ENCODE measurements around the gene TGFBR3.
A peak's percentile ranks its signal among the peaks of the same experiment; 100 is the strongest.

Gene TGFBR3

GRCh38 chr1:91781901-91782622 is 103.9 kb downstream of the TGFBR3 start:
- Histone ChIP-seq H3K18ac (ENCODE audit: low read length) (no peak overlapping the region), H3K27ac (ENCODE audit: low read depth, low read length) (no peak overlapping the region), H4K12ac (ENCODE audit: low read depth, low read length) (no peak overlapping the region)

GRCh38 chr1:91781371-91781825 is 104.6 kb downstream of the TGFBR3 start:
- Histone ChIP-seq H3K27me3 (ENCODE audit: insufficient read depth, low read length) (no peaks in the 10 kb centered on the region), H3K4me1 (ENCODE audit: control insufficient read depth in 1 of 2, insufficient read depth in 2 of 2, low read length in 2 of 2) (no peaks in the 10 kb centered on the region), H3K4me2 (ENCODE audit: low read length) (no peak overlapping the region), H3K4ac (ENCODE audit: low read depth, low read length) (no peak overlapping the region), H3K14ac (ENCODE audit: low read length) (no peak overlapping the region), H3K27ac (ENCODE audit: low read depth, low read length) (no peak overlapping the region), H2BK12ac (ENCODE audit: low read length) (no peak overlapping the region), H2BK5ac (ENCODE audit: low read depth, low read length, poor library complexity) (no peak overlapping the region), H3K23ac (ENCODE audit: low read length) (no peak overlapping the region), H2AFZ (ENCODE audit: insufficient read depth, low read length, poor library complexity) (no peak overlapping the region), H3K36me3 (ENCODE audit: control insufficient read depth in 1 of 2, insufficient read depth in 2 of 2, low read length in 2 of 2) (no peaks in the 10 kb centered on the region), H3K79me1 (ENCODE audit: low read length) (no peaks in the 10 kb centered on the region), H4K12ac (ENCODE audit: low read depth, low read length) (no peak overlapping the region), H3K9me3 (ENCODE audit: insufficient read depth, low read depth, low read length) (no peaks in the 10 kb centered on the region), H2BK120ac (ENCODE audit: insufficient read depth, low read length, poor library complexity) (no peak overlapping the region), H3K9ac (ENCODE audit: low read length) (no peak overlapping the region), H2AK5ac (ENCODE audit: low read length) (no peak overlapping the region), H3K18ac (ENCODE audit: low read length) (no peak overlapping the region), H3K79me2 (ENCODE audit: control insufficient read depth, insufficient read depth, low read length, poor library complexity) (no peaks in the 10 kb centered on the region), H4K8ac (ENCODE audit: low read depth, low read length) (no peak overlapping the region), H3K4me3 (ENCODE audit: low read depth, low read length) (no peak overlapping the region), H4K91ac (ENCODE audit: low read depth, low read length) (no peak overlapping the region)
- no CpG with 5 or more reads among the region's 4 CpGs for WGBS (ENCODE audit: extremely low coverage, insufficient coverage, insufficient read length)
- peak in 1 of 2 donors; percentile 29 for DNase-seq

More at GRCh38 chr1:91781901-91782622, 103.9 kb downstream of the TGFBR3 start:
- Histone ChIP-seq H3K14ac (ENCODE audit: low read length) (no peak overlapping the region), H4K8ac (ENCODE audit: low read depth, low read length) (no peak overlapping the region), H2AK5ac (ENCODE audit: low read length) (no peak overlapping the region), H2BK120ac (ENCODE audit: insufficient read depth, low read length, poor library complexity) (no peak overlapping the region), H3K79me1 (ENCODE audit: low read length) (no peaks in the 10 kb centered on the region), H3K4me1 (ENCODE audit: control insufficient read depth in 1 of 2, insufficient read depth in 2 of 2, low read length in 2 of 2) (no peaks in the 10 kb centered on the region), H2AFZ (ENCODE audit: insufficient read depth, low read length, poor library complexity) (no peak overlapping the region), H3K9me3 (ENCODE audit: insufficient read depth, low read depth, low read length) (no peaks in the 10 kb centered on the region), H3K36me3 (ENCODE audit: control insufficient read depth in 1 of 2, insufficient read depth in 2 of 2, low read length in 2 of 2) (no peaks in the 10 kb centered on the region), H3K79me2 (ENCODE audit: control insufficient read depth, insufficient read depth, low read length, poor library complexity) (no peaks in the 10 kb centered on the region), H3K4me2 (ENCODE audit: low read length) (no peak overlapping the region), H3K23ac (ENCODE audit: low read length) (no peak overlapping the region), H3K27me3 (ENCODE audit: insufficient read depth, low read length) (no peaks in the 10 kb centered on the region), H4K91ac (ENCODE audit: low read depth, low read length) (no peak overlapping the region), H3K4me3 (ENCODE audit: low read depth, low read length) (no peak overlapping the region), H2BK5ac (ENCODE audit: low read depth, low read length, poor library complexity) (no peak overlapping the region), H3K9ac (ENCODE audit: low read length) (no peak overlapping the region), H3K4ac (ENCODE audit: low read depth, low read length) (no peak overlapping the region), H2BK12ac (ENCODE audit: low read length) (no peak overlapping the region)
- no peak for DNase-seq
- no CpG with 5 or more reads among the region's 10 CpGs for WGBS (ENCODE audit: extremely low coverage, insufficient coverage, insufficient read length)

- no peak overlapping the region for H3K23ac ChIP-seq (ENCODE audit: low read length)
- no peak overlapping the region for H2AFZ ChIP-seq (ENCODE audit: insufficient read depth, low read length, poor library complexity)
- H4K8ac ChIP-seq (ENCODE audit: low read depth, low read length) = no peak overlapping the region
- H3K4ac ChIP-seq (ENCODE audit: low read depth, low read length) = no peak overlapping the region
- H2AK5ac ChIP-seq (ENCODE audit: low read length) = no peak overlapping the region
- no peaks in the 10 kb centered on the region for H3K9me3 ChIP-seq (ENCODE audit: insufficient read depth, low read depth, low read length)
- no peak overlapping the region for H3K4me3 ChIP-seq (ENCODE audit: low read depth, low read length)
- no peak overlapping the region for H3K14ac ChIP-seq (ENCODE audit: low read length)
- no peak overlapping the region for H2BK12ac ChIP-seq (ENCODE audit: low read length)
- H3K79me2 ChIP-seq (ENCODE audit: control insufficient read depth, insufficient read depth, low read length, poor library complexity) = no peaks in the 10 kb centered on the region
- no peaks in the 10 kb centered on the region for H3K4me1 ChIP-seq (ENCODE audit: control insufficient read depth in 1 of 2, insufficient read depth in 2 of 2, low read length in 2 of 2)
- DNase-seq = no peak
- H3K36me3 ChIP-seq (ENCODE audit: control insufficient read depth in 1 of 2, insufficient read depth in 2 of 2, low read length in 2 of 2) = no peaks in the 10 kb centered on the region
- no peaks in the 10 kb centered on the region for H3K79me1 ChIP-seq (ENCODE audit: low read length)
- no peak overlapping the region for H4K91ac ChIP-seq (ENCODE audit: low read depth, low read length)
- H2BK5ac ChIP-seq (ENCODE audit: low read depth, low read length, poor library complexity) = no peak overlapping the region
- H4K12ac ChIP-seq (ENCODE audit: low read depth, low read length) = no peak overlapping the region
- no peak overlapping the region for H3K4me2 ChIP-seq (ENCODE audit: low read length)
- no peak overlapping the region for H3K9ac ChIP-seq (ENCODE audit: low read length)
- H2BK120ac ChIP-seq (ENCODE audit: insufficient read depth, low read length, poor library complexity) = no peak overlapping the region
- WGBS (ENCODE audit: extremely low coverage, insufficient coverage, insufficient read length) = no CpG with 5 or more reads among the region's 2 CpGs
- H3K27me3 ChIP-seq (ENCODE audit: insufficient read depth, low read length) = no peaks in the 10 kb centered on the region
- H3K27ac ChIP-seq (ENCODE audit: low read depth, low read length) = no peak overlapping the region
- no peak overlapping the region for H3K18ac ChIP-seq (ENCODE audit: low read length)
Measured at GRCh38 chr1:91779548-91780021, 106.4 kb downstream of the TGFBR3 start.

DNA sequence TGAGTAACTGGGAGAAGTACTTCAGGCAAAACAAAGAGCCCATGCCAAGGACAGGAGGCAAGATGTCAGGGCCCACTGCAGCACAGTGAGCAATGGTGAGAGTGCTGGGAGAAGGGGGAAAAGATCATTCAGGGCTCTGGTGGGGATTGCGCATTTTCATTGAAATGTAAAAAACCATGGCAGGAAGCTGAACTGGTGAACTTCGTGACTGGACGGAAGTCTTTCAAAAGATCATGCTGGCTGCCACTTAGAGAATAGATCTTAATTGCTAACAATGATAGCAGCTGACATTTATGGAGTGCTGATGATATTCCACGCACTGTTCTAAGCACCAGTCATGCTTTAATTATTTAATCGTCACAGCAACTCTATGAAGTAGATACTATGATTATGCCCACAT is 107.0 kb downstream of the TGFBR3 start:
- Histone ChIP-seq H3K79me1 (ENCODE audit: low read length) (no peaks in the 10 kb centered on the region), H2AFZ (ENCODE audit: insufficient read depth, low read length, poor library complexity) (peak overlapping the region; percentile 35), H4K12ac (ENCODE audit: low read depth, low read length) (no peak overlapping the region), H3K36me3 (ENCODE audit: control insufficient read depth in 1 of 2, insufficient read depth in 2 of 2, low read length in 2 of 2) (no peaks in the 10 kb centered on the region), H2AK5ac (ENCODE audit: low read length) (no peak overlapping the region), H3K27ac (ENCODE audit: low read depth, low read length) (no peak overlapping the region), H3K23ac (ENCODE audit: low read length) (no peak overlapping the region), H3K4me3 (ENCODE audit: low read depth, low read length) (no peak overlapping the region), H2BK120ac (ENCODE audit: insufficient read depth, low read length, poor library complexity) (no peak overlapping the region), H4K91ac (ENCODE audit: low read depth, low read length) (no peak overlapping the region), H3K27me3 (ENCODE audit: insufficient read depth, low read length) (no peaks in the 10 kb centered on the region), H3K79me2 (ENCODE audit: control insufficient read depth, insufficient read depth, low read length, poor library complexity) (no peaks in the 10 kb centered on the region), H2BK5ac (ENCODE audit: low read depth, low read length, poor library complexity) (no peak overlapping the region), H3K18ac (ENCODE audit: low read length) (no peak overlapping the region), H2BK12ac (ENCODE audit: low read length) (no peak overlapping the region), H3K4me1 (ENCODE audit: control insufficient read depth in 1 of 2, insufficient read depth in 2 of 2, low read length in 2 of 2) (no peaks in the 10 kb centered on the region), H3K9me3 (ENCODE audit: insufficient read depth, low read depth, low read length) (no peaks in the 10 kb centered on the region), H3K14ac (ENCODE audit: low read length) (no peak overlapping the region), H3K4ac (ENCODE audit: low read depth, low read length) (no peak overlapping the region), H3K4me2 (ENCODE audit: low read length) (no peak overlapping the region), H4K8ac (ENCODE audit: low read depth, low read length) (no peak overlapping the region), H3K9ac (ENCODE audit: low read length) (no peak overlapping the region)
- DNase-seq = no peak
- no CpG with 5 or more reads among the region's 5 CpGs for WGBS (ENCODE audit: extremely low coverage, insufficient coverage, insufficient read length)

Data from trophoblast cell (in vitro differentiated cells and primary cell).